H9 (cell line): ENCODE data around the gene IDE. TPM values are rescaled to one million over a fixed set of nuclear protein-coding genes. Genes with fewer than 3 reads are reported as not detected.

Experiments
- DNase-seq: peaks from one replicate; pipeline ENCODE4 v3.0.0-alpha.2; 2017
- H2AFZ ChIP-seq: one replicate; pipeline ENCODE4 v1.6.1; 2013; ENCODE audit warnings: mild to moderate bottlenecking, low read length, control low read depth, moderate library complexity
- H2AK5ac ChIP-seq: 2 replicates; pipeline ENCODE4 v1.6.1; 2013; ENCODE audit warnings: low read length, control low read depth, mixed read lengths; ENCODE audit not compliant: insufficient read length
- H2BK120ac ChIP-seq: one replicate; pipeline ENCODE4 v1.6.1; 2013; ENCODE audit warnings: low read depth, mild to moderate bottlenecking, low read length, control low read depth, inconsistent platforms; ENCODE audit not compliant: poor library complexity, severe bottlenecking
- H2BK12ac ChIP-seq: 2 replicates; pipeline ENCODE4 v1.6.1; 2013; ENCODE audit warnings: low read length, control low read depth, mixed read lengths, low read depth; ENCODE audit not compliant: insufficient read length
- H2BK15ac ChIP-seq: 2 replicates; pipeline ENCODE4 v1.6.1; 2013; ENCODE audit warnings: low read depth, low read length, control low read depth
- H2BK20ac ChIP-seq: one replicate; pipeline ENCODE4 v1.6.1; 2013; ENCODE audit warnings: low read depth, mild to moderate bottlenecking, low read length, control low read depth, inconsistent platforms; ENCODE audit not compliant: poor library complexity, severe bottlenecking
- H2BK5ac ChIP-seq: 2 replicates; pipeline ENCODE4 v1.6.1; 2013; ENCODE audit warnings: low read length, control low read depth, mixed read lengths; ENCODE audit not compliant: insufficient read length
- H3K14ac ChIP-seq: 2 replicates; pipeline ENCODE4 v1.6.1; 2013; ENCODE audit warnings: low read length, control low read depth; ENCODE audit not compliant: insufficient read depth
- H3K18ac ChIP-seq: 2 replicates; pipeline ENCODE4 v1.6.1; 2013; ENCODE audit warnings: low read depth, mild to moderate bottlenecking, mixed read lengths, low read length, control low read depth; ENCODE audit not compliant: insufficient read length
- H3K23ac ChIP-seq: 2 replicates; pipeline ENCODE4 v1.6.1; 2013; ENCODE audit warnings: low read length, control low read depth, mixed read lengths, low read depth; ENCODE audit not compliant: insufficient read length
- H3K23me2 ChIP-seq: 2 replicates; pipeline ENCODE4 v1.6.1; 2013; ENCODE audit warnings: low read depth, mild to moderate bottlenecking, mixed read lengths, low read length, control low read depth; ENCODE audit not compliant: insufficient read length, poor library complexity, severe bottlenecking
- H3K27ac ChIP-seq: 2 replicates; pipeline ENCODE4 v1.5.1; 2013; ENCODE audit warnings: low read length, control low read depth, mixed read lengths, low read depth; ENCODE audit not compliant: insufficient read length
- H3K27me3 ChIP-seq: 2 replicates; pipeline ENCODE4 v1.6.1; 2013; ENCODE audit warnings: low read length, control low read depth, inconsistent platforms; ENCODE audit not compliant: insufficient read depth
- H3K4ac ChIP-seq: 2 replicates; pipeline ENCODE4 v1.6.1; 2013; ENCODE audit warnings: low read depth, mild to moderate bottlenecking, control low read depth, inconsistent platforms, low read length, moderate library complexity
- H3K4me1 ChIP-seq: 2 replicates; pipeline ENCODE4 v1.6.1; 2013; ENCODE audit warnings: low read length, control low read depth, inconsistent platforms; ENCODE audit not compliant: insufficient read depth
- H3K4me2 ChIP-seq: 2 replicates; pipeline ENCODE4 v1.6.1; 2013; ENCODE audit warnings: low read length, control low read depth, mixed read lengths; ENCODE audit not compliant: insufficient read length, insufficient read depth
- H3K56ac ChIP-seq: 2 replicates; pipeline ENCODE4 v1.6.1; 2013; ENCODE audit warnings: low read depth, mild to moderate bottlenecking, mixed read lengths, low read length, control low read depth; ENCODE audit not compliant: insufficient read length
- H3K79me1 ChIP-seq: 2 replicates; pipeline ENCODE4 v1.6.1; 2013; ENCODE audit warnings: low read depth, mild to moderate bottlenecking, moderate library complexity, low read length, control low read depth, inconsistent platforms; ENCODE audit not compliant: insufficient read depth, poor library complexity, severe bottlenecking
- H3K79me2 ChIP-seq: 2 replicates; pipeline ENCODE4 v1.6.1; 2013; ENCODE audit warnings: low read length, control low read depth, inconsistent platforms; ENCODE audit not compliant: insufficient read depth
- H3K9ac ChIP-seq: 2 replicates; pipeline ENCODE4 v1.6.1; 2013; ENCODE audit warnings: low read length, control low read depth, mixed read lengths; ENCODE audit not compliant: insufficient read length; ENCODE audit errors: extremely low read depth
- H3K9me3 ChIP-seq: one replicate; pipeline ENCODE4 v1.6.1; 2013; ENCODE audit warnings: low read depth, low read length, inconsistent platforms; ENCODE audit not compliant: control insufficient read depth
- H3T11ph ChIP-seq: one replicate; pipeline ENCODE4 v1.6.1; 2013; ENCODE audit warnings: mild to moderate bottlenecking, low read length, control low read depth, inconsistent platforms
- H4K20me1 ChIP-seq: one replicate; pipeline ENCODE4 v1.6.1; 2013; ENCODE audit not compliant: control insufficient read depth, insufficient read length, insufficient read depth
- H4K5ac ChIP-seq: 2 replicates; pipeline ENCODE4 v1.6.1; 2013; ENCODE audit warnings: low read depth, mild to moderate bottlenecking, mixed read lengths, low read length, control low read depth; ENCODE audit not compliant: insufficient read length
- H4K8ac ChIP-seq: replicated peaks from 2 replicates; pipeline ENCODE4 v1.6.1; 2013; ENCODE audit warnings: low read length, control low read depth, mixed read lengths, low read depth; ENCODE audit not compliant: insufficient read length
- H4K91ac ChIP-seq: 2 replicates; pipeline ENCODE4 v1.6.1; 2013; ENCODE audit warnings: low read depth, mild to moderate bottlenecking, moderate library complexity, mixed read lengths, low read length, control low read depth; ENCODE audit not compliant: insufficient read length
- H3K27ac Mint-ChIP-seq, 3 experiments: 2 replicates in 2 of 3; 3 replicates in 1 of 3; pipeline ENCODE4 v1.8.0; 2020 to 2021; ENCODE audit warnings: mixed read lengths in 3 of 3, mild to moderate bottlenecking in 1 of 3, moderate library complexity in 1 of 3
- H3K27me3 Mint-ChIP-seq: 2 replicates; pipeline ENCODE4 v1.8.0; 2021; ENCODE audit warnings: low read depth, mild to moderate bottlenecking, moderate library complexity, mixed read lengths
- H3K36me3 Mint-ChIP-seq, 3 experiments: 2 replicates in 2 of 3; 3 replicates in 1 of 3; pipeline ENCODE4 v1.8.0; 2020 to 2021; ENCODE audit warnings: low read depth in 3 of 3, mixed read lengths in 3 of 3; ENCODE audit not compliant: insufficient read depth in 1 of 3
- H3K4me1 Mint-ChIP-seq, 2 experiments: 2 replicates each; pipeline ENCODE4 v1.8.0; 2020; ENCODE audit warnings: mixed read lengths in 2 of 2
- H3K4me3 Mint-ChIP-seq, 2 experiments: 2 replicates in 1 of 2; 3 replicates in 1 of 2; pipeline ENCODE4 v1.8.0; 2020 to 2021; ENCODE audit warnings: mild to moderate bottlenecking in 2 of 2, mixed read lengths in 2 of 2, moderate library complexity in 1 of 2
- H3K9me3 Mint-ChIP-seq, 2 experiments: 2 replicates in 1 of 2; 3 replicates in 1 of 2; pipeline ENCODE4 v1.8.0; 2020; ENCODE audit warnings: mild to moderate bottlenecking in 2 of 2, mixed read lengths in 2 of 2, moderate library complexity in 1 of 2
- CTCF ChIP-seq: fragments of 200-600 bp; sonication (generic); conservative IDR thresholded peaks from 3 replicates; pipeline ENCODE4 v1.8.0; 2021; ENCODE audit warnings: antibody characterized with exemption, mild to moderate bottlenecking
- WGBS: extraction: QIAGEN DNeasy Blood & Tissue Kit; methylation state at CpG from one replicate; pipeline ENCODE4 v1.1.7; 2013; ENCODE audit warnings: missing lambda C conversion rate, low lambda C conversion rate, mixed read lengths; ENCODE audit not compliant: insufficient read length; ENCODE audit errors: extremely low coverage; 5-methylcytosine and 5-hydroxymethylcytosine counted together
- total RNA-seq: library from RNA; stranded (reverse); gene quantifications from 2 replicates; pipeline ENCODE4 v1.2.1, GENCODE V29; 2021

The IDE gene
- total RNA-seq, 1 experiment from 2014 or later: 48.9 TPM

DNA sequence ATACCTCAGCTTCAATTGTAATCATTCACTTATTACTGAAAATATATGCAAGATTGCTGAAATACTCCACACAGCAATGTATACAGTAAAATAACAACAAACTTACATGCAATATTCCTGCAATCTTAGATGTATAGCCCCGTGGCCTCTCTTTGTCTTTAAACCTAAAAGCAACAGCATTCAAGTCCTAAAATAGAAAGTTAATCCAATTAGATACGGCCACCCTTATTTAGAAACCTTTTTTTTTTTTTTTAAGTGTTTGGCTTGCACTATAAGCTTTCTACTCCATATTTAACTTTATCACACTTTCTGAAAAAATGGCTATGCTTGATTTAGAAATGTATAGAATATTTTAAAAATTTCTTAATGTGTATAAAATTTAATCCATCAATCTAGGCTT is 67.6 kb downstream of the IDE start:
- no peak overlapping the region for H3K18ac ChIP-seq
- TF ChIP-seq CTCF: no peak
- Mint-ChIP-seq H3K9me3 (no peaks in the 10 kb centered on the region), H3K4me3 (no peak overlapping the region), H3K27ac (no peak overlapping the region), H3K36me3 (peaks cover 0 to 50% (median 21%) of the 10 kb centered on the region in 3 experiments; a peak in 6 of 7 replicates), H3K27me3 (no peaks in the 10 kb centered on the region), H3K4me1 (no peaks in the 10 kb centered on the region)
- H2AFZ ChIP-seq: no peak overlapping the region
- H3K4me2 ChIP-seq: no peak overlapping the region
- H2AK5ac ChIP-seq: no peak overlapping the region
- no peak overlapping the region for H3K56ac ChIP-seq
- H3K27me3 ChIP-seq: no peaks in the 10 kb centered on the region
- H4K20me1 ChIP-seq: no peaks in the 10 kb centered on the region
- no peak overlapping the region for H4K5ac ChIP-seq
- no peaks in the 10 kb centered on the region for H3K23me2 ChIP-seq
- no peaks in the 10 kb centered on the region for H3K9me3 ChIP-seq
- H3K79me2 ChIP-seq: no peaks in the 10 kb centered on the region
- H3K23ac ChIP-seq: no peak overlapping the region
- H3K4me1 ChIP-seq: no peaks in the 10 kb centered on the region
- H3K9ac ChIP-seq: no peak overlapping the region
- H4K8ac ChIP-seq: no peak overlapping the region
- no peak overlapping the region for H2BK12ac ChIP-seq
- H4K91ac ChIP-seq: no peak overlapping the region
- no peak overlapping the region for H3K27ac ChIP-seq
- H2BK120ac ChIP-seq: no peak overlapping the region
- no CpG with 5 or more reads among the region's 2 CpGs for WGBS
- no peak overlapping the region for H3T11ph ChIP-seq
- H3K4ac ChIP-seq: no peak overlapping the region
- H2BK20ac ChIP-seq: no peak overlapping the region
- H2BK15ac ChIP-seq: no peak overlapping the region
- H2BK5ac ChIP-seq: no peak overlapping the region
- no peaks in the 10 kb centered on the region for H3K79me1 ChIP-seq
- no peak for DNase-seq
- no peak overlapping the region for H3K14ac ChIP-seq
